GM12891 (cell line): ENCODE results near the gene FAS.

Source experiments
- PAX5 ChIP-seq: IDR thresholded peaks from 2 replicates; pipeline ENCODE4 v1.6.1; 2011; ENCODE audit warnings: low read length, moderate library complexity, mild to moderate bottlenecking; ENCODE audit not compliant: insufficient read depth, severe bottlenecking
- POLR2A ChIP-seq: IDR thresholded peaks from 2 replicates; pipeline ENCODE4 v1.6.1; 2011; ENCODE audit warnings: low read depth, low read length, control low read depth
- POLR2AphosphoS5 ChIP-seq: IDR thresholded peaks from 2 replicates; pipeline ENCODE4 v1.6.1; 2011; ENCODE audit warnings: low read depth, low read length, control low read depth
- POU2F2 ChIP-seq: IDR thresholded peaks from 2 replicates; pipeline ENCODE4 v1.6.1; 2011; ENCODE audit warnings: low read depth, mild to moderate bottlenecking, control low read depth, low read length, moderate library complexity
- SPI1 ChIP-seq: IDR thresholded peaks from 2 replicates; pipeline ENCODE4 v1.6.1; 2011; ENCODE audit warnings: low read depth, low read length, control low read depth
- TAF1 ChIP-seq: IDR thresholded peaks from 2 replicates; pipeline ENCODE4 v1.6.1; 2011; ENCODE audit warnings: low read depth, low read length, control low read depth

DNA sequence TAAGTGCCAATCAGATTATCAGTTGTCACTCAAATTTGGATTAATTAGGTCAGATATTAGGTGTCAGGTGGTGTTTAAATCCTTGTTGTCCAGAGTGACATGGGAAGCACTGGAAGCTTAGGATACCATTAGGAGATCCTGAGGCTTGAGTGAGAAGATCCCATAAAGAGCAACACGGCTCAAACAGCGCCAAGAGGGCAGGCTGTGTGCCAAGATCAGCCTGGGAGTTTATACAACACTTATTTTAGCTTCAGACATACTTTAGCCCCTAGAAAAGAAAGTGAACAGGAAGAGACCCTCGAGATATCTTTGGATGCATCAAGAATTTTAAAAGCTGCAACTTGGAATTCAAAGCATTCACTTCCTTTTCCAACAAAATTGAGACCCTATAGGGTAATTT is 23.8 kb upstream of the FAS start:
- no peak for TF ChIP-seq POLR2A
- TF ChIP-seq POLR2AphosphoS5, result no peak
- TF ChIP-seq POU2F2, result no peak
- no peak for TF ChIP-seq TAF1
- no peak for TF ChIP-seq SPI1
- TF ChIP-seq PAX5, result no peak
